ENCODE measurements around the gene CLSTN2. TPM values are rescaled to one million over a fixed set of nuclear protein-coding genes. Genes with fewer than 3 reads are reported as not detected.

CLSTN2 gene
- total and polyA plus RNA-seq, 2 of the 4 experiments (the other 2 are of a cell fraction), result under 0.01 to 0.07 TPM

DNA sequence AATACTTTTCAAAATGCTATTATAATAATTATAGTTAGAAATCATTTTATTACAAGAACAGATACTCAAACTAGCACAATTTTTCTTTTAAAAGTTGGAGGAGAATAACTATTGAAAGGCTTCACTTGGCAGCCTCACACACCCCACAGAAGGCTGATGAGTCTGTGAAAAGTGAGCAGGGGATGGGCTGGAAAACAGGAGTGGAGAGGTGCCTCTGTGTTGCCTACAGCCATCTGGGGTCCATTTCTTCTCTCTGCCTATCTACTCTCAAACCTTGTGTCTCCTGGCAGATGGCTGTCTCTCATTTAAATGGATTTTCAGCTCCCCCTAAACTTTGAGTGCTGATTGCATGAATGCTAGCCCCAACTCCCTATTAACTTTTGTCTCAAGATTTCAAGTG is 230.8 kb downstream of the CLSTN2 start:
- Histone ChIP-seq H4K20me1 (ENCODE audit: insufficient read depth, low read length) (no peaks in the 10 kb centered on the region), H3K18ac (ENCODE audit: low read depth, low read length) (no peak overlapping the region), H3K27ac (ENCODE audit: insufficient read depth, low read length) (no peak overlapping the region), H2AK9ac (replicated peaks; ENCODE audit: low read depth, low read length, poor library complexity) (no peak overlapping the region), H4K8ac (ENCODE audit: low read depth in 2 of 2, low read length in 2 of 2) (no peak overlapping the region), H2BK120ac (ENCODE audit: low read depth, low read length) (no peak overlapping the region), H3K36me3 (ENCODE audit: control insufficient read depth, insufficient read depth, low read length) (no peaks in the 10 kb centered on the region), H4K5ac (ENCODE audit: low read depth, low read length) (no peak overlapping the region), H4K91ac (ENCODE audit: insufficient read depth, low read depth, low read length) (no peak overlapping the region), H3K23ac (ENCODE audit: low read depth, low read length) (no peak overlapping the region), H3K27me3 (ENCODE audit: control insufficient read depth, insufficient read depth, low read length) (no peaks in the 10 kb centered on the region), H3K9ac (ENCODE audit: low read depth, low read length) (no peak overlapping the region), H3K4me1 (ENCODE audit: control insufficient read depth, insufficient read depth, low read length) (no peaks in the 10 kb centered on the region), H2BK15ac (ENCODE audit: low read depth, low read length) (no peak overlapping the region), H2BK20ac (ENCODE audit: low read depth, low read length) (no peak overlapping the region), H3K9me3 (ENCODE audit: control insufficient read depth, insufficient read depth, low read length) (no peaks in the 10 kb centered on the region), H3K4me3 (ENCODE audit: insufficient read depth, low read depth, low read length) (no peak overlapping the region), H2AK5ac (ENCODE audit: low read depth, low read length) (no peak overlapping the region), H3K56ac (ENCODE audit: extremely low read depth, insufficient read depth, low read length) (no peak overlapping the region), H3K14ac (replicated peaks; ENCODE audit: low read depth, low read length) (no peak overlapping the region), H3K4ac (ENCODE audit: low read depth, low read length) (no peak overlapping the region), H3K79me1 (ENCODE audit: low read depth in 1 of 2, low read length in 2 of 2) (no peaks in the 10 kb centered on the region), H3K4me2 (ENCODE audit: low read depth, low read length) (no peak overlapping the region), H3K9me1 (ENCODE audit: insufficient read depth, low read length) (no peaks in the 10 kb centered on the region), H2AFZ (replicated peaks; ENCODE audit: low read length, poor library complexity) (no peak overlapping the region), H2BK5ac (ENCODE audit: low read depth, low read length, poor library complexity, severe bottlenecking) (no peak overlapping the region)
- in situ Hi-C loops (cut with MboI; ENCODE audit: low sequenced_read_pairs) (no loop called here), intact Hi-C loops (cut with micrococcal nuclease) (no loop called here), dilution Hi-C loops (cut with HindIII; ENCODE audit: low sequenced_read_pairs, unreplicated experiment) (no loop called here)
- no TSS peak for BruUV-seq (replicated peaks)
- ATAC-seq (ENCODE audit: low read depth) (no peak), DNase-seq (no peak)
- CTCF ChIA-PET, result no interaction called here
- TF ChIP-seq NFE2L2 (IDR thresholded peaks at IDR 0.05; ENCODE audit: low read depth, low read length), result no peak
- TF ChIP-seq BHLHE40 (IDR thresholded peaks at IDR 0.05; ENCODE audit: low read depth, low read length), result no peak
- TF ChIP-seq MXI1 (IDR thresholded peaks at IDR 0.05; ENCODE audit: borderline replicate concordance, low read depth, low read length), result no peak
- TF ChIP-seq, protein P1, sequence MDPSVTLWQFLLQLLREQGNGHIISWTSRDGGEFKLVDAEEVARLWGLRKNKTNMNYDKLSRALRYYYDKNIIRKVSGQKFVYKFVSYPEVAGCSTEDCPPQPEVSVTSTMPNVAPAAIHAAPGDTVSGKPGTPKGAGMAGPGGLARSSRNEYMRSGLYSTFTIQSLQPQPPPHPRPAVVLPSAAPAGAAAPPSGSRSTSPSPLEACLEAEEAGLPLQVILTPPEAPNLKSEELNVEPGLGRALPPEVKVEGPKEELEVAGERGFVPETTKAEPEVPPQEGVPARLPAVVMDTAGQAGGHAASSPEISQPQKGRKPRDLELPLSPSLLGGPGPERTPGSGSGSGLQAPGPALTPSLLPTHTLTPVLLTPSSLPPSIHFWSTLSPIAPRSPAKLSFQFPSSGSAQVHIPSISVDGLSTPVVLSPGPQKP (IDR thresholded peaks at IDR 0.05; ENCODE audit: borderline replicate concordance, low read depth, low read length), result no peak
- TF ChIP-seq, protein P2, sequence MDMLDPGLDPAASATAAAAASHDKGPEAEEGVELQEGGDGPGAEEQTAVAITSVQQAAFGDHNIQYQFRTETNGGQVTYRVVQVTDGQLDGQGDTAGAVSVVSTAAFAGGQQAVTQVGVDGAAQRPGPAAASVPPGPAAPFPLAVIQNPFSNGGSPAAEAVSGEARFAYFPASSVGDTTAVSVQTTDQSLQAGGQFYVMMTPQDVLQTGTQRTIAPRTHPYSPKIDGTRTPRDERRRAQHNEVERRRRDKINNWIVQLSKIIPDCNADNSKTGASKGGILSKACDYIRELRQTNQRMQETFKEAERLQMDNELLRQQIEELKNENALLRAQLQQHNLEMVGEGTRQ (IDR thresholded peaks at IDR 0.05; ENCODE audit: low read depth, low read length), result no peak
- TF ChIP-seq CHD1 (IDR thresholded peaks at IDR 0.05; ENCODE audit: low read depth, low read length), result no peak
- no peak for TF ChIP-seq RAD21 (IDR thresholded peaks at IDR 0.05; ENCODE audit: low read length)
- no peak for TF ChIP-seq MAFK (IDR thresholded peaks at IDR 0.05; ENCODE audit: low read depth, low read length)
- TF ChIP-seq POLR2A (IDR thresholded peaks at IDR 0.05; ENCODE audit: low read depth, low read length), result no peak
- TF ChIP-seq RFX5 (IDR thresholded peaks at IDR 0.05; ENCODE audit: low read depth, low read length), result no peak
- POLR2A ChIA-PET (ENCODE audit: unreplicated experiment), result no interaction called here

Data from IMR-90 (cell line).